Stimulated activated CD4-positive, alpha-beta T cell treated with anti-CD3 and anti-CD28 coated beads, Interleukin-1b, Interleukin-23, amount 100 ng/mL, for 1 hour (primary cell): Measurements from ENCODE around the gene FRMD4A.

ENCODE experiments used
- DNase-seq, 2 donors: peaks; one replicate each; pipeline ENCODE4 v3.0.0-alpha.2; 2020; ENCODE audit warnings: low read depth in 2 of 2

FRMD4A gene

DNA sequence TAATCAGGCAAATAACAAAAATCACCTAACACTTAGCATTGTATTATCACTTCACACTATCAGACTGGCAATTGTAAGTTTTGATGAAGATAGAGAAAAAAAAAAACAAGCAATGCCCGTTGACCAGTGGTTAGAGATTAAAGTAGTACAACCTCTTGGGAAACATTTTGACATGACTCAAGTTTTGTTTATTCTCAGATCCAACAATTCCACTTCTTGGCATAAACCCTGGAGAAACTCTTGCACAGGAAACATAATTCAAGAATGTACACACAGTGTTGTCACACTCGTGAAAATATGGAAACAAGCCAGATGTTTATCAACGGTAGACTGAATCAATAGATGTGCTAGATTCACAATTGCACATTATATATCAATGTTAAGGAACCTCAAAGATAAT, 37.2 kb downstream of the FRMD4A start:
- no peak for DNase-seq

DNA sequence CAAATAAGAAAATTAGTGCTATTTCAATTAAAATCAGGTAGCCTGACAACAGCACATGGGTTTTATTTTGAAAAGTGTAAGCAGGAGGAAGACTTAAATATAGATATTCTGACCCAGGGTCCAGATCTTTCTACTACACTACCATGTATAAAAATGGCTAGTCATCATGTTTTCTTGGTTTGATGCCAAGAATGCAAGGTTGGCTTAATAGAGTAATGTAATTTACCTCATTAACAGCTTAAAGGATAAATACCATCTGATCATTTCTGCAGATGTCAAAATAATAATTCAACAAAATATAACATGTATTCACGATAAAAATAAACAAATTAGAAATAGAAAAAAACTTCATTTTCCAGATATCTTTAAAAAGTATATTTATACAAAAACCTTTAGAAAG, 39.4 kb downstream of the FRMD4A start:
- no peak for DNase-seq

DNA sequence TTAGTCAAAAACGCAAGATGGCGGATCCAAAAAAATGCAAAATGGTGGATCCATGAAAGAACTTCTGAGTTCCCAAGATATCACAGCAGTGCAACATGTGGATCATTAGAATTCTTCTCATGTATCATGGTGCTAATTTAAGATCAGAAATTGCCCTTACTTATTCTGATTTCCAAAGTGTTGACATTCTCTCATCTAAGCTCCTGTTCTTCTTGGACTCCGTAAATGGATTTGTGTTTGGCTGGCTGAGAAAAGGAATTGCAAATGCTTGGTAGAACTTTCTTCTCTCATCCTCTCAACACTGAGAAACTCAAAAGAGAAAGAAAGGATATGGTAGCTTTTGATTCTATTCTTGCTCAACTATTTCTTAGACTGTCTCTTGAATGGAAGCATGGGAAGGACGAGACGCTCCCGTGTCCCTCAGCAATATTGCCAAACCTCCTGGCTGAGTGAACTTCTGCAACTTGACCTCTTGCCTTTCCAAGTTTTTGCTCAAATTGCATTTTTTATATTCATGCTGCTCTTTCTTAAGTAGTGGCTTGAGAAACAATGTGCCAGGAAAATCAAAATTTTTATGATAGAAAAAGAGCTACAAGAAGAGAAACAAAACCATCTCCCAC, 44.7 kb downstream of the FRMD4A start:
- DNase-seq, result no peak

- no peak for DNase-seq
Measured at GRCh38 chr10:14282276-14282675, 48.4 kb downstream of the FRMD4A start.

DNA sequence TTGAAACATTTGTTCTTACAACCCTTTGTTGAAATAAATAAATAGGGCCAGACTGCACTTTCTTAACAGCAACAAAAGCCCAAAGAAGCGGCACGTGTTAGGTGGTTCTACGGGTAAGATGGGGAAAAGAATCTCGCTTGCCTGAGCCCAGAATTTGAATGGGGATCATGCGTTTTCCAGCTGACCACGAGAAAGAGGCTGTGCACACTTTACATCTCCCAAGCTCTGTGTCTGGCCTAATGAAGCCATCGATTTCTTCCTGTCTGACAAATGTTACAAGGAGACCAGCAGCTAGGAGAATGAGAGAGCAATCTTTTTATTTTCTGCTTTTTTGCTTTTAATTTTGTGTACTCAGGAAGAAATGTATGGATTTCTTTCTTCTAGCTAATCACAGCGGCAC, 52.2 kb downstream of the FRMD4A start:
- DNase-seq, result no peak

GRCh38 chr10:14276210-14276609, 54.5 kb downstream of the FRMD4A start:
- DNase-seq, result no peak

- DNase-seq, result no peak
Measured at GRCh38 chr10:14271621-14272020, 59.1 kb downstream of the FRMD4A start.

- DNase-seq, result no peak
Measured at GRCh38 chr10:14270370-14270769, 60.4 kb downstream of the FRMD4A start.

DNA sequence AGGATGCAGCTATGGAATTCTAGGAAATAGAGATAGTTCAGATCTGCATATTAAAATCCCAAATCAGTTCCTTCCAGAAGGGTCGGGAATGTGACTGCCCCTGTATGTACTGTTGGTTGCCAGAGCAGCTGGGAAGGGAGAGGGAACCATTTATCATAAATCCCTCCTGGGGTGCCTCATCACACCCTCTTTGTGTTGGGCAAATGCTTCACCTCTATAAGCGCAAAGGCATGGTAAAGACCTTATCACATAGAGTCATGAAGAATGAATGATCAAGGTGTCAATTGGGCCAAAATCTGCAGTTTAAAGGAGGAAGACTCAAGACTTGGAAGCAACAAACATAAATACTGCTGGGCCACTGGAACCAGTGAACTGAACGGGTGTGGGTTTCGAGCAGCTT, 65.0 kb downstream of the FRMD4A start:
- no peak for DNase-seq

DNA sequence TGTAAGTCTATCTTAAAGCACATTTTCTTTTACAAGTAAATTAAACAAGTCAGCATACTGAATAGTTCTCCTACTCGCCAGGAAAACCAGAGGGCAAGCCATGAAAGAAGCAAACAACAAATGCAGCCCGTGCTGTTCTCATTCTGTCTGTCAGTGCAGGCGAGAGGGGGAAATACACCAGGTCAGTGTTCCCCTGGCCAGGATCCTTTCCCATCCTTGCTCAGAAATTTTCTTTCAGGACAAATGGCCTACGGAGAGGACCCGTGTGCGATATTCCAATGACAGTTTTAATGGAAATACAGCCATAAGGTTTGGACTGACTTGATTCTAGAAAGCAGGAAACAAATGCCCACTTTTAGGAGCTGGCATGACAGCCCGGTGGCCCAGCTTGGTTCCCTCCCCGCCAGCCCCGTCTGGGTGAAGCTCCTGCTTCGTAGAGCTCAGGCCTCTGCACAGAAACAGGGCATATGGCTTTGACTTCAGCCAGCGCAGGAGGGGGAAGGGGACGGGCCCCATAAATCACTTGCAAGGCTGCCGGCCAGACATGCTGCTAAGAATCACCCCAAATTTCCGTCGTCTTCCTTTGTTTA, 67.8 kb downstream of the FRMD4A start:
- DNase-seq, result no peak

- DNase-seq, result no peak
Measured at GRCh38 chr10:14261336-14261735, 69.4 kb downstream of the FRMD4A start.

- no peak for DNase-seq
Measured at GRCh38 chr10:14259696-14260566, 70.8 kb downstream of the FRMD4A start.

- DNase-seq, result no peak
Measured at GRCh38 chr10:14254368-14254767, 76.4 kb downstream of the FRMD4A start.

DNA sequence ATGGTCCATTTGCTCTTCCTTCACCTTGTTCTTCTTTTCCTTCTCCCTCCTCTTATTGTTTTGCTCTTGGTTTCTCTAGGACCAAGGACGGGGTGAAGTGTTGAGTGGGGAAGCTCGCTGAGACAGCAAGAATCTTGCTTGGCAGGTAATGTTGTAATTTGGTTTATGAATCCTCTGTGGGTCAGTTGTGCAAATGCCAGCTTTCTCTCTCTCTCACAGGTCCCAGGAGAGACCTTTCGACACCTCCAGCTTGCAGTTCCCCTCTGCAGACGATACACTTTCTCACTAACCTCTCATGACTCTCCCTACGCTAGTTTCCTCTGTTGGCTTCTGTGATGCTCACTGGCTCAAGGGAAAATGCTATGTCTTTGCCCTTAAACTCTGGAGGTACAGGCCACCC, 77.0 kb downstream of the FRMD4A start:
- no peak for DNase-seq

DNA sequence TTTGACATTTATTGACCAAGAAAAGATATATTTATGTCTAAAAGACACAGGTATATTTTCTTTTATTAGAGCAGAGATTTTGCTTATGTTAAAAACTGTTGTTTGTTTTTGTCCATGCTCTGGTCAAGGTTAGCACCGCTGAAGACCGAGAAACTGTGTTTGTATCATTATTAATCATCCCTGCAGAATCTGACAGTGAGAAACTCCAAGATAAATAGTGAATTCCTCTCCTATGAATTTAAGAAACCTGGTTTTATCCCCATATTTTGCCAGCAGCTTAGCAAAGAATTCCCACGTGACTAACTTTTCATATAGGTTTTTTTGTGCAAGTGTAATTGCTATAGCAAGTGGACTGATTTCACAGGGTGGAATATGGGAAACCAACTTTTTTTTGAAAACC, 77.6 kb downstream of the FRMD4A start:
- no peak for DNase-seq

DNA sequence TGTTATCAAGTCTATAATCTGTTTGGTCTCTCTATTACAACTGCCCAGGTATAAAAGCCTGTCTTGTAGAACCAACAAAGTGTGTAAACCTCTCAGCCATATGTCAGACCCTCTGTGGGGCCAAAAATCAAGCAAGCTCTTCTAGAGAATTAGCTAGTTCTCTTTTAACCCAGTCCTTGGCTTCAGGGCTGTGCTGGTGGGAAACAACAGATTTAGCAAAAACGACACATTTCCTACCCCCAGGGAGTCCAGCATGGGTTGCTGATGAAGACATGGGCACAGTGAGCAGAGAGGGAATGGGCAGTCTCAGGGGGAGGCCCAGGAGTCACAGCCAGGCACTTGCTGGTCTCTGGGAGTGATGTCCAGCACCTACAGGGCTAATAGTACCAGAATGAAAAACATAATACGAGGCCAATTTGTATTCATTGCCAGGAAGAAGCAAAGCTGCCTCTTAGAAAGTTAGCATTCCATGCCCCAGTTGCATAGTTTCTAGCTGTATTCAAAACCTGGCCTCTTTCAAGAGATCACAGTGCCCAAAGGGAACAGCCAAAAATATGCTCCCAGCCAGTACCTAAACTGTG, 80.1 kb downstream of the FRMD4A start:
- no peak for DNase-seq

GRCh38 chr10:14247377-14248116, 83.2 kb downstream of the FRMD4A start:
- no peak for DNase-seq

DNA sequence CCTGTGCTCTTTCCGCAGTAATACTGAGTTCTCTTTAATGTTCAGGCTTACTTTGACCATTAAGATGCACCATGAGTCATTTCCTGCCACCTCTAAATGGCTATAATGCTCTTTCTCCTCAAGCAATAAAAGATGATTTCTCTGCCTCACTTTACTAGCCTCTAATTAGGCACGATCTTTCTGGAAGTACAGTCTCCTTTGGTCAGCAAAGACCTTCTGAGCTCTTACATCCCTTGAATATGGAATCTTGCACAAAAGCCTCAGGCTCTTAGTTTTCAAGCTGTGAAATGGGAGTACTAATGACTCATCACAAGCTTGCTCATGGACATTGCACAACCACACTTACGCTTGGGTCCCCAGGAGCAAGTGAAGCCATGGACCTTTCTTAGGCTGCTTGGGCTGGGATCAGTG, 85.9 kb downstream of the FRMD4A start:
- no peak for DNase-seq

DNA sequence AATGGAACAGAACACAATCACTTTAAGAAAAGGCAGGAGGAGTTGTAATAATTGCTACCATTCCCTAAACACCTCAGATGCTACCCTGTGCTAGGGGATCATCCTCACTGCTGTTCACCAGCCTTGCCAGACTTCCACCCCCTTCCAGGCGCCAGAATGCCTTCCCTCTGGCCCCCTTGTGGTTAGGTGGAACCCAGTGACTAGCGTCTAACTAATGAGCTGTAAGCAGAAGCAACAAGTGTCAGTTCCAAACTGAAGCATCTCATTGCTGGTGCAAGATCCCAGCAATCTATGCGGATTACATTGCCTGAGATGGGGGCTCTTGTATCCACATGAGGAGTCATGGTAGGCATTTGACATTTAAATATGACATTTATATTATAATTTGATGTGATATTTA, 86.6 kb downstream of the FRMD4A start:
- DNase-seq, result no peak

GRCh38 chr10:14243221-14243620, 87.5 kb downstream of the FRMD4A start:
- no peak for DNase-seq

GRCh38 chr10:14241196-14241595, 89.5 kb downstream of the FRMD4A start:
- no peak for DNase-seq
